Skin epidermis (tissue), 12 donors: ENCODE data around the gene IL1RAPL1.

Experiments
- H3K27ac ChIP-seq, 21 experiments: fragments of 200-600 bp; sonication (generic) in 11 of 21; one replicate each; pipeline ENCODE4 v1.5.0; 2020; ENCODE audit warnings: mild to moderate bottlenecking in 3 of 21, inconsistent platforms in 2 of 21, moderate library complexity in 2 of 21
- H3K4me3 ChIP-seq, 7 experiments: fragments of 200-600 bp; sonication (generic) in 2 of 7; one replicate each; pipeline ENCODE4 v1.5.0; 2020; ENCODE audit warnings: inconsistent platforms in 2 of 7, mild to moderate bottlenecking in 2 of 7, moderate library complexity in 1 of 7

IL1RAPL1 gene

DNA sequence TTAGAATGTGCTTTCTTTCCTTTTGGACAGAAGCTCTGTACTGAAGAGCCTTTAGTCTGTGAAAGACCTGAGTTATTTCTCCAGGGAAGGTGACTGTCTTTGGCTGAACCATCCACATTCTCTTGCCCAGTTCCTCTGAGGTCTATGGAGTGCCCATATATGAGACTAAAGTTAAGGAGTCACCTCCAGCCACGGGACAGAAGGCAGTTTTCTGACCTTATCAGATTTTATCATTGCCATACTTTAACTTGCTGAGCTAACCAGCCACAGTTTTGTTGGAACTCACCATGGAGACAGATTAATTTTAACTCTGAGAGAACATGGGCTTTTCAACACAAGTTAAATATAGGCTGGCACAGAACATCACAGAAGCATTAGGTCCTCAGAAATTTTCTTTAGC lies 26.3 kb downstream of the IL1RAPL1 start:
- Histone ChIP-seq H3K4me3 (no peak overlapping the region), H3K27ac (no peak overlapping the region)

DNA sequence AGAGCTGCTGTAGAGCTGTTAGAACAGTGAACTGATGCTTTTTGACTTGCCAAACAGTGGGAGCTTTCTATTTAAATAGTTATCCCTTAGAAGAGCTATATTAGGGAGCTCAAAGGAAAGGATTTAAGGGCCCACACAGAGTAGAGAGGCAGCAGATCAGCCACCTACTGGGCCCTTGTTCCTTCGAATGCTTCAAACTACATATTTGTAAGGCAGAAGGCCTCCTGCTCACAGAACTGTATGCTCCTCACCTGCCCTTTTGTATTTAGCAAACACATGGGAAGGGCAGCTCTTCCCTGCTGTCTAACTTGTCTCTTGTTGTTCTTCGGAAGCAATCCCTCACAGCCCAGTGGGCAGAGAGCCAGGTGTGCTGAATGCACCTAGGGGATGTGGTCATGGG lies 38.0 kb downstream of the IL1RAPL1 start:
- Histone ChIP-seq H3K27ac (no peak overlapping the region), H3K4me3 (no peak overlapping the region)

DNA sequence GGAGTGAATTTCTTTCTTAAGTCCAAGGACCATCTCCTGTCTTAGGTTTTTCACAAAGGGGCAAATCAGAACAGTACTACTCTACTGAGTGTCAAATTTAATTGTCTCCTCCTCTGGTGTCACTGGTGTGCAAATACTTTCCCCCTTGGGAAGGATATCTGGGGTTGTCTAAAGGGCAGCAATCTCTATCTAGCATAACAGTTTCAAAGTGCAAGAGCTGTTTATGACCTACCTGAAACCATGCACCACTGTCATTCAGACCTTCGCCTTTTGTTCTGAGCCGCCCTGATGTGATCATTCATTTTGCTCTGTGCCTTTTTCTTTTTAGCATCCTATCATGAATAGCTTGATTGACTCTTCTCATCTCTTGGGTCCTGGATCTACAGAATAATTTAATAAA lies 39.3 kb downstream of the IL1RAPL1 start:
- Histone ChIP-seq H3K4me3 (no peak overlapping the region), H3K27ac (no peak overlapping the region)

DNA sequence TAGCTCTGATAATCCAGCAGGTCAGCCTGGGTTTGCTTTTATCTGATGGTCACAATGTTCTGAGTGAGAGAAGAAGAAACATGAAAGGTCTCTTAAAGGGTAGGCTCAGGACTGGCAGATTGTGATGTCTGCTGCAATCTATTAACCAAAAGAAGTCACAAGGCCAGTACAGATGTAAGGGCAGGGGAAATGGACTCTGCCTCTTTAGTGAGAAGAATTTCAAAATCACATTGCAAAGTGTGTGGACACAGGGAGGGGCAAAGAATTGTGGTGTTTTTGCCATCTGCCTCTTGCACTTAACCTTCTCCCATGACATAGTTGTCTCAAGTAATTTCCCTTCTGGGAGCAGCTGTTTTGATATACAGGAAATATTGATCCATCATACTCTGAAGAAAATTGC lies 40.9 kb downstream of the IL1RAPL1 start:
- no peak overlapping the region for H3K27ac ChIP-seq

DNA sequence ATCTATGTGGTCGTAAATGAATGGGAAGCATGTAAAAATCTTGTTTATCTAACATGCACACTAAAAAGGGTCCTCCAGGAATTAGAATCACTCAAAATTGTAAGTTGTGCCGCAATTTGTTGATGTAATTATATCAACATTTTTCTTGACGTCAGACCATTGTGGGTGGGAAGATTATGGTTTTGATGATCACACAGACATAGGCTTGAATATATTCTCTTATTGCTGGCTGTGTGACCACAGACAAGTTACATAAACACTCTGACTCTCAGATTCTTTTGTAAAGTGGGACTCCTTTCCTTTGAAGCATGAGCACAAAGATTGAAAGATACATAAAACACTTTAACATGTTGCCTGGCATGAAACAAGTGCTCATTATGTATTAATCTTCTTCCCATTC lies 51.5 kb downstream of the IL1RAPL1 start:
- H3K4me3 ChIP-seq: no peak overlapping the region
- no peak overlapping the region for H3K27ac ChIP-seq

More for the DNA sequence above, 40.9 kb downstream of the IL1RAPL1 start:
- no peak overlapping the region for H3K4me3 ChIP-seq

DNA sequence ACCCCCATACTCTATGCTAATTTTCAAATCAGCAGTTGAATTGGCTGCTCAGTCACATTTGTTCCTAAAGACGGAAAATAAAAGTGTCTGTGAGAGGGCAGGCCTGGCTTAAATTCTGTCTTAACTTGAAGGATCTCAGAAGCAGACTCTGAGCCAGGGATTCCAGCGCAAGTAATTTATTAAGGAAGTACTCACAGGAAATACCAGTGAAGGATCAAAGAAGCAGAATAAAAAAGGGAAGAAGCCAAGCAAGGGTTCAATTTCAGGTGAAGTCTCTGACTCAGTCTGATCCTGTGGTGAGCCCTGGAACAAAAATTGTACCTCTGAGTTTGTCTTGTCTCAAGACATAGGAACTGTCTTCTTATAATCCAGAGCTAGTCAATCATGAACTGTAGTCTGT lies 52.2 kb downstream of the IL1RAPL1 start:
- no peak overlapping the region for H3K27ac ChIP-seq

DNA sequence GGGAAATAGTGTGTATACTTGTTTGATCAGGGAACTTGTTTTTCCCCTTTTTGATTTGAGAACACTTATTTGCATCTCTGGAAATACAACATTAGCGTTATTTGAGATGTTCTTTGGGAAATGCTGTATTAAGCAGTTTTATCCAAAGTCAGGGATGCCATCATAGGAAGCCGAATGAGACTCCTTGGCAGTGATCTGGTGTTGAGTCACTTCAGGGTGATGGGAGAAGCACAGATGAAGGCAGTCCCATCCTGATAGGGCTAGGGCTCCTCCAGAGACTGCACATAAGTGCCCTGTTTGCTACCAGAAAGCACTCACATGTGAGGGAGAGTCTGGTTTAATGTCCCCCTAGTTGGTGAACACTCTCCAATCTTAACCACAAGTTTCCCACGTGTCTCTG lies 62.3 kb downstream of the IL1RAPL1 start:
- H3K4me3 ChIP-seq: no peak overlapping the region
- H3K27ac ChIP-seq: no peak overlapping the region

More for the DNA sequence above, 52.2 kb downstream of the IL1RAPL1 start:
- H3K4me3 ChIP-seq: no peak overlapping the region

DNA sequence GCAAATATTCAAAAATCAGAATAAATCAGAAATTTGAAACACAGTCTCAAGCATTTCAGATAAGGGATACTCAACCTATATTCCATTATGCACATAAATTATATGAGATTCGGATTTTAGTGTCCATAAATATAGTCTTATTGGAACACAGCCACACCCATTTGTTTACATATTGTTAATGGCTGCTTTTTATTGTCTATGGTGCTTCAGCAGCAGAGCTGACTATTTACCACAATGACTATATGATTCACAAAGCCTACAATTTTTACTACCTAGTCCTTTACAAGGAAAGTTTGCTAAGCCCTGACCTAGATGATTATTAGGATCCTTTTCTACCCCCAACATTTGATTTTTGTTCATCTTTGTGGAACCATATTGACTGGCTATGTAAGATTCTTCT lies 63.9 kb downstream of the IL1RAPL1 start:
- no peak overlapping the region for H3K4me3 ChIP-seq
- no peak overlapping the region for H3K27ac ChIP-seq

DNA sequence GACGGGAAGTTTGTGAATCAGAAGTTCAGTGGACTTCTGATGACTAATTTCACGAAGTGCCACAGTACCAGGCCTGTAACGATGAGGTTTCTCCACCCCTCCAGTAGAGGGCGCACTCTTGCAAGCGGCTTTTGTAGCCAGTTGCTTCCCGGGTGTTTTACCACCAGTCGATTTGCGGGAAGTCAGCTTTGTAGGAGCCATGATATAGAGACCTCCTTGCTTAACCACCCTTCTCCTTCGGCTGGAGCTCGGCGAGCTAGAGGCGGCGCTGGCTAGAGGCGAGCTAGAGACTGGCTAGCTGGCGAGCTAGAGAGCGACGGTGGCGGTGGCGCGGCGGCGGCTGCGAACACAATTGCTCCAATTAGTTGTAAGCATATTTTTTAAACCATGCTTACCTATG lies 72.0 kb downstream of the IL1RAPL1 start:
- H3K27ac ChIP-seq: no peak overlapping the region
- no peak overlapping the region for H3K4me3 ChIP-seq

DNA sequence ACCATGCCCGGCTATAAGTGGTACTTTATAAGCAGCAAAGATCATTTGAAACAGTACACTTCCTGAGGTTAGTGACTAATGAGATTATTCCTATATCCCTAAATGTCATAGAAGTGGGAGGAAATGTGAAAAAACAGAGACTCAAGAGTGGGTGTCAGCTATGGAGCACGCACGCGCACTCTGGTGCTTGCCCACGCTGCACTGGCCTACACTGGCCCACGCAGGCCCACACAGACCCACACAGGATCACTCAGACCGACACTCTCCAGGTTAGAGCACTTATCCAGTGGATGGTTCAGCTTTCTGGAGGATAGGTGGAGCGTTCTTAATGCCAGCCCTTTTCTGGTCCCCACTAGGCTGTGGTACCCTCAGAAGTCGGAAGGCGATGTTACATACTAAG lies 78.5 kb downstream of the IL1RAPL1 start:
- H3K4me3 ChIP-seq: no peak overlapping the region
- H3K27ac ChIP-seq: no peak overlapping the region

DNA sequence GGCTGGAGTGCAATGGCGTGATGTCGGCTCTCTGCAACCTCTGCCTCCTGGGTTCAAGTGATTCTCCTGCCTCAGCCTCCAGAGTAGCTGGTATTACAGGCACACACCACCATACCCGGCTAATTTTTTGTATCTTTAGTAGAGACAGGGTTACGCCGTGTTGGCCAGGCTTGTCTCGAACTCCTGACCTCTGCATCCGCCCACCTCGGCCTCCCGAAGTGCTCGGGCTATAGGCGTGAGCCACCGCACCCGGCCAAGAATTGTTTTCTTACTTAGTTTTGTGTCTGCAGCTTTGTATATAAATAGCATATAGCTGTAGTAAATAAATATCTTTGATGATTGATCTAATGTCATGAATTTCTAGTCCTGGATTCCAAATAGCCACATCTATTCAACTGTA lies 81.1 kb downstream of the IL1RAPL1 start:
- Histone ChIP-seq H3K27ac (no peak overlapping the region), H3K4me3 (no peak overlapping the region)

DNA sequence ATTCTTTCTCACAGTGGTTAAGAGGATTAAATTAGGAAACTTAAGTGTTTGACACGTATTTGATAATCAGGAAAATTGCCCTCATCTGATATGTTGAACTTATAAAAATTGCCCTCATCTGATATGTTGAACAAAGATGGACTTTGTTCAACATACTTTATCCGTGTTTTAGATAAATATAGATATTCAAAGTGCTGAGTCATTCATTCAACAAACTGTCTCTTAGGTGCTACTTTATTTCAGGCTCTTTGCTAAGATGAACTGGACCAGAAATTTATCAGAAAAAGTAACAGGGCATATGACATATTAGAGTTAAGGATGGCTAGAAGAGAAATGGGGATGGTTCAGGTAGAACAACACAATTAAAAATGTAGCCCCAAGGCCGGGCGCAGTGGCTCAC lies 81.7 kb downstream of the IL1RAPL1 start:
- Histone ChIP-seq H3K27ac (no peak overlapping the region), H3K4me3 (no peak overlapping the region)

DNA sequence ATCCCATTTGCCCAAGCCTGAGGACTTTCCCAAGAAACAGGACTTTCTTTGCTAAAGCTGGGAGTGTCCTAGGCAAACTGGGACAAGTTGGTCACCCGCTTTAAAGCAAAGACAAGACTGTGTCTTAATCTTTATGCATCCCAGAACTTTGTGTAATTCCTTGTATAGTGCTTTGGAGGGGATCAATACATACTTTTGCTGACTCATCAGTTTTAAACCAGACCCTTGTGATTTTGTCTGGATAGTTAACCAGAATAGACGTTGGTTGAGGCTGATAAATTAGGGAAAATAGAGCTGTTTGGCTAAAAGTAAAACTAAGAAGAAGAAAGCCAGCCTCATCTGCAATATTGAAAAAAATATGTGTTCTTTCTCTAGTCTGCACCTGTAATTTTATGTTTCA lies 82.8 kb downstream of the IL1RAPL1 start:
- H3K4me3 ChIP-seq: no peak overlapping the region
- H3K27ac ChIP-seq: no peak overlapping the region

DNA sequence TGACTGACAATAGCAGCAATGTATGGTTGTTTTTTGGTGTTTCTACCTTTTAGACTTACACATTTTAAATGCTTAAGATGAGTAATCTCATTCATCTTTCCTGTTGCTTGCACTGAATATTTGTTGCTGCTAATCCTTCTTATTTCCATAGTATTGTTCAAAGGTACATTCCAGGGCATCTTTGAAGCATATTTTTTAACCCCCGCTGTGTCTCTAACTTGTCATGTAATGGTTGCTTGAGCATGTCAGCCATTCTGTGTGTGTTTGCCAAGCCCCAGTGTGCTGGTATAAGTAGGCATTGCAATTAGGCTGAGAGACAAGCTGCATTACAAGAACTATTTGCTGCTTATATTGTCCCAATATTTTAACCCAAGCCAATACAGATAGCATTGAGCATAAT lies 87.9 kb downstream of the IL1RAPL1 start:
- no peak overlapping the region for H3K27ac ChIP-seq
- no peak overlapping the region for H3K4me3 ChIP-seq

DNA sequence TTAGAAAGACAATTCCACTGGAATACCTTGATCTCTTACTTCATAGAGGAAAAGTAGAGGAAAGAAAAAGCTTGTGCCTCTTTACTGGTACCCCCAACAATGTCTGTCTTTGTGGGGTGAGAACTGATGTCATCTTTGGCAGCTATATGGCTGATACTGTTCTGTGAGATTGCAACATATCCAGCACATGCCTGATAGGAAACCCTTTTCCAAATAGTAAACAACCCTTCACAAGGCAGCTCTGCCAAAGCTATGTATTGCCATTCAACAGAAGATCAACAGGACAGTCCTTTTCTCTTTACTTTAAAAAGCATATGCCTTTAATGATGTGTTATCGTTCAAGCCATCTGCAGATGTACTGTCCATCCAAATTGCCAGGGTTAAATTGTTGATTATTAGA lies 105.9 kb downstream of the IL1RAPL1 start:
- Histone ChIP-seq H3K4me3 (no peak overlapping the region), H3K27ac (no peak overlapping the region)

DNA sequence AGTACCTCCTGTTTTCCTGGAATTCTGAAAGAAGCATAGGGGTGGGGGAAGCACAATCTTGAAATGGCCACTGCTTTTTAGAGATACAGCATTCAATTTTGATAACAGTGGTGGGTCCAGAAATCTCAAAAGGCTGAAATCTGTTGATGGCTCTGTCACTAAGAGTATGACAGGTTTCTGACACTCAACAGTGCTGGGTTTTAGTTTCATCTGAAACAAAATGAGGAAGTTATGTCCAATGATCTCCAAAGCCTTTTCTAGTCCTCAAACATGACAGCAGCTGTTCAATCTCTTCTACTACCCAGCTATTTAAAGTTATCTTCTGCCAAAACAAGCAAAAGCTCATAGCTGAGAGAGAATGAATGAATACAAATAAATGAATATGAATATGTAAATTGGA lies 110.5 kb downstream of the IL1RAPL1 start:
- H3K27ac ChIP-seq: no peak overlapping the region
- H3K4me3 ChIP-seq: no peak overlapping the region

DNA sequence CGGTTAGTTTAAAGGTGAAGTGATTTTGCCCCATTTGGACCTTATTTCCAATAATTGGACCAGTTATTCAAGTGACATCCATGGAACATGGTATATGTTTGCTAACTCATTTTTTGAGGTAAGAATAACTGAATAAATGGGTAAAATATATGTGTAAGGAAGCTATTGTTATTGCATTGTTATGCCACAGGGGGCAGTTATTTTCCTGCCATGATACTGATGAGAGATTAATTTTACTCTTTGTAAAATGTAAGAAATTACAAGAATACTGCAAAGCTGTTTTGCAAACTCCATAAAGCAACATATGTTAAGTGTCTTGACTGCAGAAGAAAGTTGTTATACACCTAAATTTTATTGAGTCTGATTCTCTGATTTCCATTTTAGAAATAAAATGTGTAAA lies 114.0 kb downstream of the IL1RAPL1 start:
- Histone ChIP-seq H3K27ac (no peak overlapping the region), H3K4me3 (no peak overlapping the region)

DNA sequence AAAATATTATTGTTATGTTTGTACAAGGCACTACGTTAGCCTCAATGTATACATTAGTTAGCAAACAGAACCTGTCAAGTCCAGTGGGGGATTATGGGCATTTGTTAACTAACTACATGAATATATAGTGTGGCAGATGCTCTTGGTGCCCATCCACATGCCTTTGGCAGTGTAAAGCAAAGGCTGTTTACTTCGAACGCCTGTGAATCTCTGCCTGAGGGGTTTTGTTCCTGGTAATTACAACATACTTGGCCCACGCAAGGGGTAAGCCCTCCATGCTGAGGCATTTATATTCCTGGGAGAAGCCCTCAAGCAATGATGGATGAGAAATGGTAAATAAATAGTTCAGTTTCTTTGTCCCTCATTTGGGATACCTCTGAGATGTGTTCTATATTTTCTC lies 119.7 kb downstream of the IL1RAPL1 start:
- H3K27ac ChIP-seq: no peak overlapping the region
- no peak overlapping the region for H3K4me3 ChIP-seq

DNA sequence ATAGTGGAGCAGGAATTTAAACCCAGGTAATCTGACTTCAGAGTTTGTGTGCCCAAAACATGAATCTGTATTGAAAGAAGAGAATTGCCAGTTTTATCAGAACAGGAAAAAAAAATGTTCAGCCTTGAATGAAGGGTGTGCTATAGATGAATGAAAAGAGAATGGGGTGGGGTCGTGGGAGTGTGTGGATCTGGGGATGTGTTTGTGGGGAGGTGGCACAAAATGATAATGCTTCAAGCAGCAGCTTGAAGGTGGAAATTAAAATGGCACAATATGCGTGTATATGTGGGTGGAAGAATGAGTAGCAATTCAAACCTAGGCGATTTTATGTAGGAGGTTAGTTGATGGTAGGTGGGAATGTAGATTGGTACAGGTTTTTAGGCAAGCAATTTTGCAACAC lies 122.2 kb downstream of the IL1RAPL1 start:
- H3K4me3 ChIP-seq: no peak overlapping the region
- H3K27ac ChIP-seq: no peak overlapping the region

DNA sequence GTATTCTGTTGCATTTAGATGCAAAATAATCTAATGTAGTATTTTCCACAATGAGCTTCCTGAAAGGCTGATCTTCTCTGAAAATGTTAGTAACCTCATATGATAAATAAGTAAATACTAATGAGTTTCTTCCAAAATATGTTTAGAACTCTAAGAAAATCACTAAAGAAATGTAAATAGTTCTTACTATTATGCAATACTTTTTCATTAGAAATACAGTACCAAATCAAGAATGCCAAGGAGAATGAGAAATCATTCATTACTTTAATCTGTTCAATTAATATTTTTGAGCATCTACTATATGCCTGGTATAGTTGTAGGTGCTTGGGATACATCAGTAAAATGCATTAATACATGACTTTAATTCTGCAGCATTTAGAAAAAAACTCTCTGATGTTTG lies 130.6 kb downstream of the IL1RAPL1 start:
- H3K4me3 ChIP-seq: no peak overlapping the region
- H3K27ac ChIP-seq: no peak overlapping the region

DNA sequence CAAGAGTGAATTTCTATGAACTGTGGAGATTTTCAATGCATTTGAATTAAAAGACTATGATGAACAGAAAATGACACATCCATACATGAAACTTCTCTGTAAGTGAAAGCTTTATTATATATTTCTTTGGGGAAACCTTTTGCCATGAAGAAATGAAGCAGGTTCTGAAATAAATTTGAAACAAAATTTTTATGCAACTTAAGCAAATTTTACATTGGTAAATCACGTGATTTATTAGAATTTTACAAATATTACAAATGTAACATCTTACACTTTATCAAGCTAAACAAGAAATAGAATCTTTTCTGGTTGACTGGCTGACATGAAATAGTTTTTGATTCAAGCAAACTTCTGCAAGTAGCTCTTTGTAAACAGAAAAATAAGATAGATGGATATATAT lies 131.2 kb downstream of the IL1RAPL1 start:
- no peak overlapping the region for H3K4me3 ChIP-seq
- H3K27ac ChIP-seq: no peak overlapping the region

DNA sequence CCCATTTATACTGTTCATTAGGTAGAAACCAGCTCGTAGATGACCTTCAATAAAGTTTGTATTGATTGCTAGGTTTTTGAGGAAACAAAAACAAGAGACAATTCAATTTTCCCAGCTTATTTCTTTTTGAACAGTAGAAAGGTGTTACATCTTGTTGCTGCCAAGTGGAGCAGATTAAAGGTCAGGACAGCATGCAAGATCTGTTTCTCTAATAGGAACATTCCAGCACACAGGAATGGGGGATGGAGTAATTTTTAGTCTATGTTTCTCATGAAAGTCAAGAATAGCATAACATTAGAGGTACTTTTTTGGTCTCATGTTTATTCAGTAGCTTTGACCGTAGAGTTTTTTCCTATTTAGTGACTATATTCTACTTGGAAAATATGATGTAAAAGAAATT lies 132.4 kb downstream of the IL1RAPL1 start:
- H3K4me3 ChIP-seq: no peak overlapping the region
- H3K27ac ChIP-seq: no peak overlapping the region

DNA sequence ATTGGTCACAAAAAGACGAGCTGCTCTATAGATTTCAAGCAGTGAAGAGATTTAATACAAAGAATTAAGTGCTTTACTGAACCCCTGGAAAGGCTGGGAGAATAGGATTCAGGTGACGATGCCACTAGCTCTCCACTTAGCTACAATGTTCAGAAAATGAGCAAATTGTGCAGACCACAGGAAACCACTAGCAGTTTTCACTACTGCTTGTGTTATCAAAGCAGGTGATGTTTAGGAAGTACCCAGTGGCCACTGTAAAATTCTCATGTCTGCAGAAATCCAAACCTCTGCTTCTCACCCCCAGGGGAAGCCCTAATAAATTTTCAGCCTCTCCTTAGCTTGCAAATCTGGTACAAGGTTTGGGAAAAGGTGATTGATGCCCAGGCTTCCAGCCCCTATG lies 165.1 kb downstream of the IL1RAPL1 start:
- Histone ChIP-seq H3K4me3 (no peak overlapping the region), H3K27ac (no peak overlapping the region)
